ENCODE results near the gene CWC22.

CWC22 gene

GRCh38 chr2:180002198-180002770 lies 4.8 kb downstream of the CWC22 start:
- TF ChIP-seq ZFX (IDR thresholded peaks at IDR 0.05) (no peak), CTCF (conservative IDR thresholded peaks at IDR 0.05) (no peak)
- H3K27ac ChIP-seq = no peak overlapping the region

GRCh38 chr2:180001726-180002125 lies 5.4 kb downstream of the CWC22 start:
- no peak overlapping the region for H3K27ac ChIP-seq
- TF ChIP-seq ZFX (IDR thresholded peaks at IDR 0.05) = no peak
- no peak; the same call in 1 of the 2 replicates for TF ChIP-seq CTCF (conservative IDR thresholded peaks at IDR 0.05)

DNA sequence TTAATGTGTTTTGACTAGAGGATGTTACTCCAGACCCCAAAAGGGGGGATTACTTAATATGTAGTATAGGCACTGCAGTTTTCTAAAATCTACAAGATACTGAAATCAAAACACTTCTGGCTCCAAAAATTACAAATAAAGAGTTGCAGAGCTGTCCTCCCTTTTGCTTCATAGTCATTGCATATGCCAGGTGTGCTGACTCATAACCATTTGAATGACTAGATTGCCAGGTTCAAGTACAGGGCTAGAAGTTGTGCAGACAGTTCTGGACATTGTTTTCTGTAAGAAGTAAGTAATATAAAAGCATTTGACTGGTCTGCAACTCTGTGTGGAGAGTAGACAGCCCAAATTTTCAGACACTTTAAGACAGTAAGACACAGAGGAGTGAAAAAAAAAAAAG lies 6.7 kb downstream of the CWC22 start:
- TF ChIP-seq ZFX (IDR thresholded peaks at IDR 0.05) = no peak
- TF ChIP-seq CTCF (conservative IDR thresholded peaks at IDR 0.05) = no peak
- no peak overlapping the region for H3K27ac ChIP-seq

DNA sequence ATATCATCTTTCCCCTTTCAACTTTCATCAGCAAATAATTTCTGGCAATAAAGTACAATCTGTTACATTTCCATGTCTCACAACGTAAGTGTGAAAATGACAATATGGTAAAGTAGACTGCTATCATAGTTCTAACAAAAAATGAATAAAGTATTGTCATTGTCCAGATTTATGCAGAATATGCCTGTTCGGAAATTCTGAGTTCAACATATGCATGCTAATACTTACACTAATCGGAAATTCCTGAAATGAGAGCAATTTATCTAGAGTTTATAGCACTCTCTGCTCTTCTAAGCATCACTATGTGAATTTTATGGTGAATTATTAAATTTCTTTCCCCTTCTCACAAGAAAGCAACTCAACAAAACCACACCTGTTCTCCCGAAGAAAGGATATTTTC lies 8.1 kb downstream of the CWC22 start:
- H3K27ac ChIP-seq = no peak overlapping the region
- no peak for TF ChIP-seq ZFX (IDR thresholded peaks at IDR 0.05)
- TF ChIP-seq CTCF (conservative IDR thresholded peaks at IDR 0.05) = no peak

- H3K27ac ChIP-seq = no peak overlapping the region
These were observed 11.2 kb downstream of the CWC22 start for GRCh38 chr2:179995741-179996515.

GRCh38 chr2:179991344-179991743 lies 15.8 kb downstream of the CWC22 start:
- TF ChIP-seq ZFX (IDR thresholded peaks at IDR 0.05) = no peak
- TF ChIP-seq CTCF (conservative IDR thresholded peaks at IDR 0.05) = no peak
- H3K27ac ChIP-seq = no peak overlapping the region

More at GRCh38 chr2:179995741-179996515, 11.2 kb downstream of the CWC22 start:
- TF ChIP-seq CTCF (conservative IDR thresholded peaks at IDR 0.05) (no peak), ZFX (IDR thresholded peaks at IDR 0.05) (no peak)

- TF ChIP-seq ZFX (IDR thresholded peaks at IDR 0.05) (no peak), CTCF (conservative IDR thresholded peaks at IDR 0.05) (no peak)
These were observed 16.3 kb downstream of the CWC22 start for GRCh38 chr2:179990676-179991317.

More at GRCh38 chr2:179990676-179991317, 16.3 kb downstream of the CWC22 start:
- H3K27ac ChIP-seq = no peak overlapping the region
